GM06990 (cell line): ENCODE data around the gene MGMT.
A peak's percentile ranks its signal among the peaks of the same experiment; 100 is the strongest.

Experiments used
- DNase-seq: peaks from one replicate; pipeline ENCODE4 v3.0.0-alpha.2; 2011; ENCODE audit not compliant: insufficient read length; ENCODE audit errors: extremely low read depth
- H3K27me3 ChIP-seq: replicated peaks from 2 replicates; pipeline ENCODE4 v1.6.0; 2011; ENCODE audit warnings: low read length; ENCODE audit not compliant: control insufficient read depth, insufficient read depth
- H3K36me3 ChIP-seq: 2 replicates; pipeline ENCODE4 v1.5.1; 2011; ENCODE audit warnings: low read length; ENCODE audit not compliant: control insufficient read depth, insufficient read depth
- H3K4me3 ChIP-seq: replicated peaks from 2 replicates; pipeline ENCODE4 v1.5.1; 2011; ENCODE audit warnings: low read depth, mild to moderate bottlenecking, control low read depth, low read length
- CTCF ChIP-seq: IDR thresholded peaks from 2 replicates; pipeline ENCODE4 v1.5.1; 2011; ENCODE audit warnings: low read length, control low read depth, mild to moderate bottlenecking, inconsistent platforms; ENCODE audit not compliant: insufficient read depth, poor library complexity, severe bottlenecking

MGMT gene

DNA sequence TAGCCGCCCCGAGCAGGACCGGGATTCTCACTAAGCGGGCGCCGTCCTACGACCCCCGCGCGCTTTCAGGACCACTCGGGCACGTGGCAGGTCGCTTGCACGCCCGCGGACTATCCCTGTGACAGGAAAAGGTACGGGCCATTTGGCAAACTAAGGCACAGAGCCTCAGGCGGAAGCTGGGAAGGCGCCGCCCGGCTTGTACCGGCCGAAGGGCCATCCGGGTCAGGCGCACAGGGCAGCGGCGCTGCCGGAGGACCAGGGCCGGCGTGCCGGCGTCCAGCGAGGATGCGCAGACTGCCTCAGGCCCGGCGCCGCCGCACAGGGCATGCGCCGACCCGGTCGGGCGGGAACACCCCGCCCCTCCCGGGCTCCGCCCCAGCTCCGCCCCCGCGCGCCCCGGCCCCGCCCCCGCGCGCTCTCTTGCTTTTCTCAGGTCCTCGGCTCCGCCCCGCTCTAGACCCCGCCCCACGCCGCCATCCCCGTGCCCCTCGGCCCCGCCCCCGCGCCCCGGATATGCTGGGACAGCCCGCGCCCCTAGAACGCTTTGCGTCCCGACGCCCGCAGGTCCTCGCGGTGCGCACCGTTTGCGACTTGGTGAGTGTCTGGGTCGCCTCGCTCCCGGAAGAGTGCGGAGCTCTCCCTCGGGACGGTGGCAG lies at the start of gene MGMT:
TSS of gene MGMT (plus strand) at position 539 of the 656 bp plus-strand sequence.
- TF ChIP-seq CTCF, result no peak
- DNase-seq, result peak; percentile 90
- Histone ChIP-seq H3K4me3 (peak within 1 kb of the TSS; percentile 77), H3K36me3 (no peaks in the 10 kb centered on the region), H3K27me3 (no peaks in the 10 kb centered on the region)

GRCh38 chr10:129417870-129418269 lies 49.2 kb upstream of the MGMT start:
- H3K27me3 ChIP-seq, result no peaks in the 10 kb centered on the region
- DNase-seq, result no peak
- no peaks in the 10 kb centered on the region for H3K36me3 ChIP-seq
- no peak overlapping the region for H3K4me3 ChIP-seq
- TF ChIP-seq CTCF, result no peak

GRCh38 chr10:129418496-129419225 lies 48.4 kb upstream of the MGMT start:
- H3K4me3 ChIP-seq, result no peak overlapping the region
- no peak for DNase-seq
- no peaks in the 10 kb centered on the region for H3K36me3 ChIP-seq
- no peak for TF ChIP-seq CTCF
- no peaks in the 10 kb centered on the region for H3K27me3 ChIP-seq

DNA sequence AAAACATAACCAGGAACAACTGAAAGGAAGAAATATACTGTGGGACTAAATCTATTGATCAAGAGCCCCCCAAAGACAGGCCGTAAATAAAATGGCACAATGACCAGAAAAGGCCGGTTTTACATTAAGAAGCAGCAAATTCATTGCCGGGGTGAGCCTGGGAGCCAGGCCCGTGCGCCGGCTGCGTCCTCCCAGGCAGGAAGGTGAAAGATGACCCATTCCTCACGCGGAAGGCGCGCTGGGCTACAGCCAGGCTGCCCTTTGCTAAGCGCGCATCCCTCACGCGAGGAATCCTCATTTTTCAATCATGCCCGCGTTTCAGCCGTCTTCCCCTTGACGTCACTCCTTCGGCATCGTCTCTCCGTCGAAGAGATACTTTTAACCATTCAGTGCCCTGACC lies 47.6 kb upstream of the MGMT start:
- no peaks in the 10 kb centered on the region for H3K36me3 ChIP-seq
- no peak for TF ChIP-seq CTCF
- no peak overlapping the region for H3K4me3 ChIP-seq
- H3K27me3 ChIP-seq, result no peaks in the 10 kb centered on the region
- no peak for DNase-seq

DNA sequence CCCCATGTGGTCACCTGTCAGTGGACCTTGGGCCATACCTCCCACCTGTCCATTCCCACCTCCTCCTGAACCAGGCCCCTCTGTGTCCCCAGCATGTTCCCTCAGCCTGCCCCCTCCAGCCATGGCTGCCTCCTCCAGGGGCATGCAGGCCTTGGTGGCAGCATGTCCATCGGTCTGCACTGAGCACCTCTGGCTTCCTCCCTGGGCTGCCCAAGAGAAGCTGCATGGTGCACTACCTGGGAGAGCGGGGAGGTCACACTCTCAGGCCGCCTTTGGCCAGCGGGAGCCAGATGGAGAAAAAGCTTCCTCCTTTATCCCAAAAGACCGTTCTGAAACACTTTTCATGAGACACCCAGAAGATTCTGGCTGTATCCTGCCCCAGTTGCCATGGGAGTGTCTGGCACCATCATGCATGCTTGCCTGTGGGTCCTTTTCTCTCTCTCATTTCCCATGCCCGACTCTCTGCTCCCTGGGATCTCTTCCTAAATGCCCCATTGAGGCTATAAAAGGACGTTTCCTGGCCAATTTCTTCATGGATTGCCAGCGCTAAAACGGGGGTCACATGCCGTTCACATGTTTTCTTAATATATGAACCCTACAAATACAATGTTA lies 45.5 kb upstream of the MGMT start:
- no peak for TF ChIP-seq CTCF
- Histone ChIP-seq H3K36me3 (no peaks in the 10 kb centered on the region), H3K4me3 (no peak overlapping the region), H3K27me3 (no peaks in the 10 kb centered on the region)
- no peak for DNase-seq
